Measurements from ENCODE around the gene PLXND1.

- no peak for TF ChIP-seq CTCF (IDR thresholded peaks at IDR 0.05)
- TF ChIP-seq POLR2A (IDR thresholded peaks at IDR 0.05), result no peak
Measured at GRCh38 chr3:129595544-129596193, 10.8 kb downstream of the PLXND1 start.

Data from adrenal gland (tissue), 5 donors.